Stimulated activated CD8-positive, alpha-beta memory T cell treated with anti-CD3 and anti-CD28 coated beads, Interleukin-4, amount 100 ng/mL, for 24 hours (primary cell): ENCODE data around the gene DLK1.

Experiments
- DNase-seq: peaks from one replicate; pipeline ENCODE4 v3.0.0-alpha.2; 2020; ENCODE audit warnings: low read depth

Gene DLK1

DNA sequence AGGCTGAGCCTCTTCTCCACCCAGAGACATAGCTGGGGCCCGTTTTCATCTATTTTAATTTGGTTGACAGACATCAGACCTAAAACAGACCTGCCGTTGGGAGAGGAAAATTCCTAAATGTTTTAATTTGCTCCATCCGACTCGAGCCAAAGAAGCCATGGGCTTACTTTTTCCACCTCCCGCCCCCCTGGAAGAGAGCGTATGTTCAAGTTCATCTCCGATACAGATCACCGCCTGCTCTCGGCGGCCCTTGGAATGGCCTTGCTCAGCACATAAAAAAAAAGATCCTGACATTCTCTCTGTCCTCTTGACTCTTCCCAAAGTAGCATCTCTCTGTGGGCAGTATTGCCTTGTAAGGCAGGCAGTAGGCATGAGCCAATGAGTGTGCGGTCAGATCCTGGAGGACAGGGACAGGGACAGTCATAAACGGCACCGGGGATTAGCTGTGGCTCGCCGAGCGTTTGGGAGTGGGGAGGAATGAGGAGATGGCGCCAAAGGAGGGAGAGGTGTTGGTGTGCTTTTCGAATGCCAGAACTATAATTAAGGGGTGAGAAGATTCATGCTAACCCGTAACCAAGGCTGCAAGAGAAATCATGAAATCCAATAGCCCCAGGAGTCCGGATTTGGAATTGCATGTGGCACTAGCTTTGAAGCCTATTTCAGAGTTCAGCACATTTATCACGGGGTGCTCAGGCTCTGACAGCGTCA, 51.3 kb downstream of the DLK1 start:
- no peak for DNase-seq

DNA sequence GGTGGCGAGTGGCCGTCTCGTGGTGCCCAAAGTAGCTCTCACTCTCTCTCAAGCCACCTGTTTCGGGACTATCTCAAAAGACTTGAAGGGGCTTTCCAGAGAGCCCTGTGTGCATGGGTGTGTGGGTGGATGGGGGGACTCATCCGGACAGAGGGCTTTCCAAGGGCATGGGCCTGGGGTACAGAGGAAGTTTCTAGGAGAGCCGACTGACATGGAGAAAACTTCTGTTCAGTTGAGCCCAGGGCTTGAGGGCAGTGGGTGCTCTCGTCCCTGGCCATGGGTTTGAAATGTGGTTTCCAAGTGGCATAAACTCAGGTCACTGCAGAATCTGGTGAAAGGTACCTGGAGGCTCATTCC, 51.8 kb downstream of the DLK1 start:
- DNase-seq, result no peak

DNA sequence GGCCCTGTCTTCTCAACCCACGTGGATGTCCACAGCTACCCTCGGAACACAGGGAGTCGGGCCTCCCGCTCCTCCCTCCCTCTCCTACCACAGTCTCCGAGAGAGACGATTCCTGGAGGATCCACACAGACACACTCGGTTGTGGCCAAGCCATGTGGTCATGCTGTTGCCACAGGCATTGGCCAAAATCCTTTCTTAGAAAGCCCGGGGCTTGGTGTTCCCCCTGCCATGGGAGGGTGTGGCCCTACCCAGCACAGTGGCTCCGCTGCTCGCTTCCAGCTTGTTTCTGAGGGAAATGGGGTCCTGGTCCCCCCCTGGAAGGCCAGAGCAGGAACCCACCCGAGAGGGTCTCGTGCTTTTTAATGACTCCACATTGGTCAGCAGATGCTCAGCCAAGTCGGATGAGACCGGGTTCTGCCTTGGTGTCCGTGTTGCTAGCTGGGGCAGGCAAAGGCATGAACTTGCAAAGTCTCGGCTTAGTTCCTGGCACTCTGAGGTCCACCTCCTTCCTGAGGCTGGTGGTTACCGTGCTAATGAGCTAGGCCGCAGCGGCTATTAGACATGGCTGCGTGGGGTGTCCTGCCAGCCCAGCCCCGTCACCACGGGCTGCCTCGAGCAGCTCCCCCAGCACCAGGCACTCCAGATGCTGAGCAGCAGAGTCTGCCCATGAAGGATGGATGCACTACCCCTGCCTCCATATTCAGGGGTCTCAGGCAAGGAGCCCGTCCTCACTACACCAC, 52.4 kb downstream of the DLK1 start:
- DNase-seq, result no peak

GRCh38 chr14:100779691-100780080, 53.0 kb downstream of the DLK1 start:
- DNase-seq, result no peak

GRCh38 chr14:100780246-100780645, 53.6 kb downstream of the DLK1 start:
- no peak for DNase-seq

DNA sequence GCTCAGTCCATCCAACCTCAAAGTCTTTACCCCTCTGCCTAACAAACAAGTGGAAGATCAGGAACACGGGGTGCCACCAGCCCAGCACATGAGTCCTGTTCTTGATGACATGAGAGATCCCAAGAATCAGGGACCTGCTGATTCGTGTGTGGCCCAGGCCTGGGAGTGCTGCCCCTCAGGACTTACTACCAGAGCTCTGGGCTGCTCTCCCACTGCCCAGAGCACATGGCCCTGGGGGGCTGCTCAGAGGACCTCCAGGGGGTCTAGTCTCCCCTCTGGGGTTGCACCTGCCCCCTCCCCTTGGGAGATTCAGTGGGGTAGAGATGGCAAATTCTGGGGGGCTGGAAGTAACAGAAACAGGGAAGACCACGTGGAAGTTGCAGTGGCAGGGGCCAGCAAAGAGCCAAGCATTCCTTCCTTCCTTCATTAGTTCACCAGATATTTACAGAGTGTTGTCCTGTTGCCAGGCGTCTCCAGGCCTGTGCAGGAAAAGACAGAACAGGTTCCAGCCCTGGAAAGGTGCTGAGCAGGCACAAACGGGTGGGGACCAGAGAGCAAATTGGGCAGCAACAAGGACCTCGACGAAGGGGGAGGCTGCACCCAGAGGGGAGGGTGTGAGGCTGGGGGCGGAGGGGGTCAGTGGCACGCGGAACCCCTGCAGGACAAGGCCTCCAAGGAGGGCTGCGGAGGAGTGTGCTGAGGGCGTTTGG, 54.1 kb downstream of the DLK1 start:
- DNase-seq, result no peak

GRCh38 chr14:100781952-100782351, 55.3 kb downstream of the DLK1 start:
- no peak for DNase-seq

- DNase-seq, result no peak
Observed at GRCh38 chr14:100782516-100783320, 56.0 kb downstream of the DLK1 start.

GRCh38 chr14:100783630-100784370, 57.1 kb downstream of the DLK1 start:
- no peak for DNase-seq

GRCh38 chr14:100784523-100785337, 58.0 kb downstream of the DLK1 start:
- no peak for DNase-seq

GRCh38 chr14:100785338-100785615, 58.6 kb downstream of the DLK1 start:
- DNase-seq, result no peak

DNA sequence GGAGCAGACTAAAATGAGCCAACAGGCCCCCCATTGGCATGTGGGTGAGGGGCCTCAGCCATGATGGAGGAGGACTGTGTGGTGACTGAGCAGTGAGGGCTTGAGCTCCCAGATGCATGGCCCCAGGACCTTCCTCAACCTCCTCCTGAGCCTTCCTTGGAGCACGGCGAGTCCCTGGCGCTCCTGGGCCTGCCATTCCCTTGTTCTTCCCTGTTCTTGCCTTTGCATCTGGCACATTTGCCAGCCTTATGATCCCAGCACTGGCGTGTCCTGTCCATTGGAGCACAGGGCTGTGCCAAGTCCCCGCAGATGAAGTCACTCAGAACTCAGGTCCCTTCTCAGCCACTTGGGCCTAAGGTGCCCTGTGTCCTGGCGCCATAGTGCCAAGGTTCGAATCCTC, 58.9 kb downstream of the DLK1 start:
- no peak for DNase-seq

GRCh38 chr14:100786131-100786530, 59.4 kb downstream of the DLK1 start:
- no peak for DNase-seq

DNA sequence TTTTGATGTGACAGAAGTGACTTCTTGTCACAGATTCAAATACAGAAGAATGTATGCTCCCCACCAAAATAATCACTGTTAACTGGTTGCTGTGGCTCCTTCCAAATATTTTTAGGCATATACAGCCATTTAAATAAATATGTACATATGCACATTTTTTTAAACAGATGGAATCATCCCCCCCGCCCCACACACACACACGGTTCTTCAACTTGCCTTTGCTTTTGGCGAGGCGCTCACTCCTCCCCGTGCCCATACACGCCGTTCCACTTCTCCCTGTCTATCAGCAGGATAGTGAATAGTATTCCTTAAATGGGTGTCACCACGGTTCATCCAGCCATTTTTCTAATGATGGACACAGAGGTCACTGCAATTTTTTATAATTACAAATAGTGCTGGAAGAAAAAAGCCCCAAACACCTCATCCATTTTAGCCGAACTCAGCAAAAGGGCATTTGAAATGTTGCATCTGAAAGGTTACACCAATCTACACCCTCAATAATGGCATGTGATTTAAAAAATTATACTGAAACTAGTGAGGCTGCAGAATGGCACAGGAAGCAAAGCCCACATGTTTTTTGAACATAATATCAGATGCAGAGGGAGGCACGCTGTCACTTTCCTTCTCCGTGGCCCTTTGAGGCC, 60.0 kb downstream of the DLK1 start:
- DNase-seq, result no peak

- no peak for DNase-seq
Observed at GRCh38 chr14:100787659-100788058, 61.0 kb downstream of the DLK1 start.
